ENCODE data around the gene EFHD1. TPM values are rescaled to one million over a fixed set of nuclear protein-coding genes. Genes with fewer than 3 reads are reported as not detected.

The EFHD1 gene
- total and polyA plus RNA-seq, 9 of the 15 experiments (the other 6 are each of a cell fraction or from before 2014, with no cell fraction given): 0.66 to 9.1 (median 2.0) TPM

DNA sequence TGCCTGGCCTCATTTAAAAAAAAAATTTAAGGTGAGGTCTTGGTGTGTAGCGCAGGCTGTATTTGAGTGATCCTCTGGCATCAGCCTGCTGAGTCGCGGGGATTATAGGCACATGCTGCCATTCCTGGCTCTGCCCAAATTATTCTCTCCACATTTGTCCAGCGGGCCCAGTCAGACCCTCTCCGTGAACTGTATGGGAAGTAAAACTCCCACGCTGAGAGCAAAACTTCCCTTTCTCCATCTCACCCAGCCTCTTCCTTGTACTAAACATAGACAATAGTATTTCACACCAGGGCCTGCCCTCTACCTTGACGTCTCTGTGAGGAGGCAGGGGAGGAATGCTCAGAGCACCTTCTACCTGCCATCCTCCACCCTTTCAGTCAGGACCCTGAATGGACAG, 45.9 kb upstream of the EFHD1 start (continued):
- TF ChIP-seq ZNF140 (CRISPR knock-in tag; IDR thresholded peaks at IDR 0.05) (no peak), NR2C2 (CRISPR knock-in tag; IDR thresholded peaks at IDR 0.05) (no peak), NR2C2 (tag; IDR thresholded peaks at IDR 0.05) (no peak), POLR3A (IDR thresholded peaks at IDR 0.05; ENCODE audit: borderline replicate concordance, extremely low read depth, insufficient read depth, insufficient read length) (no peak)

DNA sequence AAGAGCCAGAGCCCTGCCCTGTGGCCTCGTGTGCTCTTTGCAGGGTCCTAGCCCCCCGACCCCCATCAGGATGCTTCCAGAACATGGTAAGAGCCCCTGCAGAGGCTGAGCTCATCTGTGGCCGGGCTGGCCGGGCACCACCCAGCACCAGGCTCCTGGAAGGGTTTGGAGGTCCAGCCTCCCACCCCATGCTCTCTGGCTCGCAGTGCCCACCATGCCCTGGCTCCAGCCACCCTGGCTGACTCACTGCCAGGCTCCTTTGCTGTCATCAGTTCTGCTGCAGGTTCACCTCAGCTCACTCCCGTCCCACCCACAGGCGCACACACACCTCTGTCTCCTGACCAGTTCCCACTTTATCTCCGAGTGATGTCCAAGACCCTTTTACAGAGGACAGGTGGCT, 45.4 kb upstream of the EFHD1 start:
- Histone ChIP-seq H3K4me3 (no peak overlapping the region), H3K27ac (ENCODE audit: extremely low read depth, low read depth, low read length) (no peak overlapping the region), H4K20me1 (replicated peaks; ENCODE audit: control insufficient read depth, insufficient read depth, low read length) (no peaks in the 10 kb centered on the region), H3K79me2 (ENCODE audit: control insufficient read depth, insufficient read depth, low read length) (no peaks in the 10 kb centered on the region), H3K27me3 (ENCODE audit: control insufficient read depth in 2 of 2, insufficient read depth in 2 of 2, low read length in 2 of 2) (no peaks in the 10 kb centered on the region; a peak in 1 of 5 replicates), H3K9ac (ENCODE audit: insufficient read depth in 1 of 2, low read depth in 2 of 2, low read length in 2 of 2) (no peak overlapping the region), H3K4me2 (ENCODE audit: insufficient read depth, low read length) (no peak overlapping the region), H3K9me1 (ENCODE audit: control insufficient read depth, insufficient read depth, low read length) (no peaks in the 10 kb centered on the region), H3K4me1 (replicated peaks in 1 of 2; ENCODE audit: control insufficient read depth in 2 of 2, insufficient read depth in 2 of 2, low read length in 2 of 2) (no peaks in the 10 kb centered on the region), H3K9me3 (replicated peaks; ENCODE audit: control insufficient read depth, insufficient read depth, low read depth, low read length) (no peaks in the 10 kb centered on the region), H3K36me3 (ENCODE audit: control insufficient read depth, insufficient read depth, low read length) (no peaks in the 10 kb centered on the region), H2AFZ (ENCODE audit: low read depth, low read length) (no peak overlapping the region)
- intact Hi-C loops (cut with micrococcal nuclease) (no loop called here), in situ Hi-C loops (cut with MboI) (no loop called here)
- BruUV-seq (replicated peaks): no TSS peak
- FAIRE-seq: no peak
- no peak for ATAC-seq
- ChIA-PET POLR2A (no interaction called here), CTCF (ENCODE audit: low intra/inter-chr PET ratio) (no interaction called here)
- 43% methylated on average over 7 of the region's 8 CpGs for WGBS (ENCODE audit: insufficient coverage, low coverage, missing lambda C conversion rate)
- no peak for DNase-seq (ENCODE audit: extremely low read depth in 1 of 4, low spot score in 3 of 4)
- TF ChIP-seq CCNT2 (IDR thresholded peaks at IDR 0.05; ENCODE audit: borderline replicate concordance, extremely low read depth, insufficient read length, low read depth, low read length): no peak
- no peak for TF ChIP-seq RFX5 (IDR thresholded peaks at IDR 0.05; ENCODE audit: low read depth, low read length)
- no peak for TF ChIP-seq GABPB1 (CRISPR knock-in tag; IDR thresholded peaks at IDR 0.05)
- TF ChIP-seq, protein P1, sequence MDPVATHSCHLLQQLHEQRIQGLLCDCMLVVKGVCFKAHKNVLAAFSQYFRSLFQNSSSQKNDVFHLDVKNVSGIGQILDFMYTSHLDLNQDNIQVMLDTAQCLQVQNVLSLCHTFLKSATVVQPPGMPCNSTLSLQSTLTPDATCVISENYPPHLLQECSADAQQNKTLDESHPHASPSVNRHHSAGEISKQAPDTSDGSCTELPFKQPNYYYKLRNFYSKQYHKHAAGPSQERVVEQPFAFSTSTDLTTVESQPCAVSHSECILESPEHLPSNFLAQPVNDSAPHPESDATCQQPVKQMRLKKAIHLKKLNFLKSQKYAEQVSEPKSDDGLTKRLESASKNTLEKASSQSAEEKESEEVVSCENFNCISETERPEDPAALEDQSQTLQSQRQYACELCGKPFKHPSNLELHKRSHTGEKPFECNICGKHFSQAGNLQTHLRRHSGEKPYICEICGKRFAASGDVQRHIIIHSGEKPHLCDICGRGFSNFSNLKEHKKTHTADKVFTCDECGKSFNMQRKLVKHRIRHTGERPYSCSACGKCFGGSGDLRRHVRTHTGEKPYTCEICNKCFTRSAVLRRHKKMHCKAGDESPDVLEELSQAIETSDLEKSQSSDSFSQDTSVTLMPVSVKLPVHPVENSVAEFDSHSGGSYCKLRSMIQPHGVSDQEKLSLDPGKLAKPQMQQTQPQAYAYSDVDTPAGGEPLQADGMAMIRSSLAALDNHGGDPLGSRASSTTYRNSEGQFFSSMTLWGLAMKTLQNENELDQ (CRISPR knock-in tag; IDR thresholded peaks at IDR 0.05; ENCODE audit: borderline replicate concordance): no peak
- TF ChIP-seq CCAR2 (IDR thresholded peaks at IDR 0.05; ENCODE audit: low read depth, low read length): no peak
- no peak for TF ChIP-seq ZNF133 (CRISPR knock-in tag; IDR thresholded peaks at IDR 0.05)
- TF ChIP-seq HLTF (IDR thresholded peaks at IDR 0.05): no peak
- TF ChIP-seq ILK (tag; IDR thresholded peaks at IDR 0.05; ENCODE audit: borderline replicate concordance, low read depth): no peak
- no peak for TF ChIP-seq ERF (CRISPR knock-in tag; IDR thresholded peaks at IDR 0.05)
- TF ChIP-seq NR2F6 (CRISPR knock-in tag; IDR thresholded peaks at IDR 0.05): no peak
- no peak for TF ChIP-seq PHB (CRISPR knock-in tag; IDR thresholded peaks at IDR 0.05)
- TF ChIP-seq, protein P2, sequence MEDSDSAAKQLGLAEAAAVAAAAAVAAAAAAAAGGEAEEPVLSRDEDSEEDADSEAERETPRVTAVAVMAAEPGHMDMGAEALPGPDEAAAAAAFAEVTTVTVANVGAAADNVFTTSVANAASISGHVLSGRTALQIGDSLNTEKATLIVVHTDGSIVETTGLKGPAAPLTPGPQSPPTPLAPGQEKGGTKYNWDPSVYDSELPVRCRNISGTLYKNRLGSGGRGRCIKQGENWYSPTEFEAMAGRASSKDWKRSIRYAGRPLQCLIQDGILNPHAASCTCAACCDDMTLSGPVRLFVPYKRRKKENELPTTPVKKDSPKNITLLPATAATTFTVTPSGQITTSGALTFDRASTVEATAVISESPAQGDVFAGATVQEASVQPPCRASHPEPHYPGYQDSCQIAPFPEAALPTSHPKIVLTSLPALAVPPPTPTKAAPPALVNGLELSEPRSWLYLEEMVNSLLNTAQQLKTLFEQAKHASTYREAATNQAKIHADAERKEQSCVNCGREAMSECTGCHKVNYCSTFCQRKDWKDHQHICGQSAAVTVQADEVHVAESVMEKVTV (CRISPR knock-in tag; IDR thresholded peaks at IDR 0.05): no peak
- no peak for TF ChIP-seq CREBBP (IDR thresholded peaks at IDR 0.05; ENCODE audit: low read depth, low read length)
- no peak for TF ChIP-seq GTF2E2 (tag; IDR thresholded peaks at IDR 0.05)
- no peak for TF ChIP-seq TAF15 (IDR thresholded peaks at IDR 0.05; ENCODE audit: low read depth, low read length)
- no peak for TF ChIP-seq FIP1L1 (IDR thresholded peaks at IDR 0.05; ENCODE audit: low read depth, low read length, poor library complexity, severe bottlenecking)
- no peak for TF ChIP-seq ZNF717 (CRISPR knock-in tag; IDR thresholded peaks at IDR 0.05)

Measured in K562 (cell line).